NCI-H2171 (cell line): ENCODE data around the gene CTPS2.
"Not testable (repeated sequence)": the region's sequence is repeated elsewhere in the genome, so short reads cannot be mapped to it uniquely, and the experiment has no call there.

Source experiments
- DNase-seq: peaks from one replicate; lab custom pipeline; 2025; lab: John Stamatoyannopoulos, UW

Gene CTPS2

GRCh38 chrX:16604337-16604736 lies 108.1 kb downstream of the CTPS2 start:
- DNase-seq, result no peak

DNA sequence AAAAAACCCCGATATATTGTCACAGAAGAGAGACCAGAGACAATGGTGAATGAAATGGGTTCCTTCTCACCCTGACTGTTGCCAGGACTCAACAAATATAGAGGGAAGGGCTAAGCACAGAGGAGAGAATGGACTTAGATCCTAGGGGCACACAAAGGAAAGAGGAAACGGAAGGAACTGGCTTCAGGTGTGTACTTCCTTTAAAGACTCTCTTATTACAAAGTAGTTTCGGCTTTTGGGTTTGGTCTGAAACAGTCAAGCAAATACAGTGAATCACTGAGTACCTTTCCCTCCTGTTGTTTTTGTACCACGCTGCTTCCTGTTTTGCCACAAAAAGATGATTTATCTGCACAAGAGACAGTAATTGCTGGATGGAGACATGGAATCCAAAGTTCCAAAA lies 108.6 kb downstream of the CTPS2 start:
- no peak for DNase-seq

DNA sequence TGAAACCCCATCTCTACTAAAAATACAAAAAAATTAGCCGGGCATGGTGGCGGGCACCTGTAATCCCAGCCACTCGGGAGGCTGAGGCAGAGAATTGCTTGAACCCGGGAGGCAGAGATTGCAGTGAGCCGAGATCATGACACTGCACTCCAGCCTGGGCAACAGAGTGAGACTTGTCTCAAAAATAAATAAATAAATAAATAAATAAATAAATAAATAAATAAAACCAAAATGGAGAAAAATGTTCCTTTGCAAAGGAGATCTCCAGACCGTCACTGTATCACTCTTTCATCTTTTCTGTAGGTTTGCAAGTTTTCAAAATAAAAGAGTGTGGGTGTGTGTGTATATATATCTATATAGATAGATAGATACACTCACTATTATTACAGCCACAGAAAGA lies 109.2 kb downstream of the CTPS2 start:
- not testable (repeated sequence) for DNase-seq

DNA sequence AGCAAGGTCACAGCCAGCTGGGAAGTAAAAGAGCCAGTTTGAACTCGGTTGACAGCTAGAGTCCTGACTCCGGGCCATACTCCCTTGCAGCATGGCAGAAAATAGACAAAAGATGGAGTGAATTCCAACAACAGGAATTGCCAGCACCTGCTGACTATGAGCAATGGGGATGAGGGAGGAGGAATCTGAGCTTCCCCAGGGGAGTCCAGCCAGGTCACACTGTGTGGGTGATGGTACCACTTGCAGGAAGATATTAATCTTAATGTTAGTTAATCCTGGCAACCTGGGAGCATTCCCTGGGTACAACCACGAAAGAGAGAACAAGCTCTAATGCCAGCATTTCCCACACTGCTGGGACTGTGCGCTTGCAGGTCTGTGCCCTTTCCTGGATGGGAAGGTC lies 110.6 kb downstream of the CTPS2 start:
- no peak for DNase-seq

DNA sequence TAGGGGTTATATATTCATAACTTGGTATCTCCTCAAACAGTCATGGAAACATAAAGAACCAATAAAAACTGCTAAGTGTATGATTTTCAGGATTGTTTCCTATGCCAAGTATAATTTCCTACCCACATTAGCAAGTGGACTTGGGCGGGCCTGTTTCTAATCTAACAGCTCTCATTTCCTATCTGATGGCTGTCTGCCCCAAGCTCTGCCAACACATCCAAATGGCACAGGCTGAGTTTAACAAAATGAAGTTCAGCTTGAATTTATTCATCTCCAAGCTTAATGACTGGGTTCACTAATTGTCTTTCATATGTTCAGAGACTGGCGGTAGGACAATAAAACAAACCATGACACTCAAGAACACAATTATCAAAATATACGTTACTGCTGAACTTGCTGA lies 118.0 kb downstream of the CTPS2 start:
- no peak for DNase-seq

- DNase-seq, result no peak
Measured at GRCh38 chrX:16593801-16594200, 118.7 kb downstream of the CTPS2 start.

DNA sequence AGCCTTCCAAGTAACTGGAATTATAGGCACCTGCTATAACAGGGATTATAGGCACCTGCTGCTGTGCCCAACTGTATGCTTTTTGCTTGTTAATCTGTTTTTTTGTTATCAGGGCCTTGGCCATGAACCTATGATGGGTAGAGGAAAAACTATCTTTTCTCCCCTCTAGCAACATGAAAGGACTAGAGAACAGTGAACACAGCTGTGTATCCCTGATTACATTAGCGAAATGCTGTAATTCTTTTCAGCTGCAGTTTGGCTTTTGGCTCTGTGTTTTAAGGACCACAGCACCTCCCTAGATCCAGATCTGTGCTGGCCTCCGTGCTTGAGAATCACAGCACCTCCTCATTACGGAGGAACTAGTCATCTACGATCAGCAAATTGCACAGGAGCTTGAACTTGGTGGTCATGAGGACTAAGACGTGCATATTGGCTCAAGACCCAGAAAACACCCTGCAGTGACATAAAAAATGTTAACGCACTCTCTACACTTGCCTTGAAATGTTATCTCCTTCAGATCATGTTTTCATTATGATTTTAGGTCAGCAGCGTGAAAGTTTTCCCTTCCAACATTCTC lies 120.2 kb downstream of the CTPS2 start:
- DNase-seq, result no peak

- DNase-seq, result no peak
Measured at GRCh38 chrX:16589826-16590225, 122.6 kb downstream of the CTPS2 start.

- DNase-seq, result no peak
Measured at GRCh38 chrX:16589211-16589610, 123.3 kb downstream of the CTPS2 start.

GRCh38 chrX:16588266-16588665 lies 124.2 kb downstream of the CTPS2 start:
- DNase-seq, result no peak

DNA sequence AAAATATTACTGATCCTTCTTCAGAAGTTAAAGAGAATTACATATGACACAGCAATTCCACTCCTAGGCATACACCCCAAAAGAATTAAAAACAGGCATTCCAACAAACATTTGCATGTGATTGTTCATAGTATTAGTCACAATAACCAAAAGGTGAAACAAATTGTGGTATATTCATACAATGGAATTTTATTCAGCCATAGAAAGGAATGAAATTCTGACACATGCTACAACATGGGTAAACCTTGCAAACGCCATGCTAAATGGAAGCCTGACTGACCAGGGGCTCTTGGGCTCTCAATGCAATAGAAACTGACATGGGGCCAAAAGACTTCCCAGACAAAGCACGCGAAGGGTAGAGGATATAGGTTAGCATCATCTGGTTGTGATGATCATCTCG lies 124.6 kb downstream of the CTPS2 start:
- DNase-seq, result no peak

DNA sequence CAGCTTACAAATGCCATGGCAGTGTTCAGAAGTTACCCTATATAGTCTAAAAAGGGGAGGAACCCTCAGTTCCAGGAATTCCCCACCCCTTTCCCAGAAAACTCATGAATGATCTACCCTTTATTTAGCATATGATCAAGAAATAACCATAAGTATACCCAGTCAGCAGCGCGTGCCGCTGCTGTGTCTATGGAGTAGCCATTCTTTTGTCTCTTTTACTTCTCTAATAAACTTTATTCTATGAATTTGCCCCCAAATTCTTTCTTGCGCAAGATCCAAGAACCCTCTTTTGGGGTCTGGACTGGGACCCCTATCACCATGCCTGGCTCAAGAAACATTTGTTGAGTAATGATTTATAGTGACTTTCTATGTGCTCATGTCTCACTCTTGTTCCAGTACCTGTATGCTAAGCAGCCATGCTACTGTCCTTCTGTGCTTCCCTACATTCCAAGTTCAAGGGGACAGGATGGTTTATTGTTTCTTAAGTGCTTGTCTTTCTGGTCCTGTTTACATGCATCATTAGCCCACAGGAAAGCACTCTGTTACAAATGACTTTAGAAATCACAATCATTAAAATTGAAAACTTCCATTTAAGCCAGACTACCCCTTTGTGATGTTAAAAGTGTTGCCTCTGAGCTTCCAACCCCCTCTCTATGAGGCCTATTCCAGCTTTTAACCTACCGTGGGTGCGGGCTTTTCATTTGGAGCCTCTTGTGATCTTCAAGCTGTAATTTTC lies 125.9 kb downstream of the CTPS2 start:
- DNase-seq, result no peak

DNA sequence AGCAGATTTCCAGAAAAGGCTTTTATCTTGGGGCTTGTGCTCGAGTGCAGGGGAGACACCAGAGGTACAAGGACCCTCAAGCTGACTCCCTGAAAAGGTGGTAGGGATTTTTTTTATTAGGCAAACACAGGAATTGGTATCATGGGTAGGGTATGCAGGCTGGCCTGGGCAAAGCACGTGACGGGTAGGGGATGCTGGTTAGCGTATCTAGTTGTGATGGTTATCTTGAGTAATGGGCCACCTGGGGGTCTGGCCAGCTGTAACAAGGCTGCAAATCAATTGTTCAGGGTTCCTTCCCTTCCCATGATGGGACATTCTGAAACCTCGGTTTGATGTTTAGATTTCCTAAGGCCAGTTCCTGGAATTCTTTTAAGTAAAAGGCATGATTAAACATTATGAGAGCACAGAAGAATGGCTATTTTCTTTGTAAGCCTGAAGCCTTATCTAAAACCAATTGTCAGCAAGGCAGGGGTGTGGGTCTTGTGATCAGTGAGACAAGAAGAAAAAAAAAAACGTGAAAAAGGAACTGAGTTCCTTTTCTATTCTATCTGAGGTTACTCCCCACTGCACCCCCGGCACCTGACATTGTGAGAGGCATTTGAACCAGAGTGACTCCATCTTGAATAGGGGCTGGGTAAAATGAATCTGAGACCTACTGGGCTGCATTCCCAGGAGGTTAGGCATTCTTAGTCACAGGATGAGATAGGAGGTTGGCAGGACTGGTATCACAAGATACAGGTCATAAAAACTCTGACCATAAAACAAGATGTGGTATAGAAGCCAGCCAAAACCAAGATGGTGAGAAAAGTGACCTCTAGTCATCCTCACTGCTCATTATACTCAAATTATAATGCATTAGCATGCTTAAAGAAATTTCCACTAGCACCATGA lies 126.7 kb downstream of the CTPS2 start:
- DNase-seq, result no peak

DNA sequence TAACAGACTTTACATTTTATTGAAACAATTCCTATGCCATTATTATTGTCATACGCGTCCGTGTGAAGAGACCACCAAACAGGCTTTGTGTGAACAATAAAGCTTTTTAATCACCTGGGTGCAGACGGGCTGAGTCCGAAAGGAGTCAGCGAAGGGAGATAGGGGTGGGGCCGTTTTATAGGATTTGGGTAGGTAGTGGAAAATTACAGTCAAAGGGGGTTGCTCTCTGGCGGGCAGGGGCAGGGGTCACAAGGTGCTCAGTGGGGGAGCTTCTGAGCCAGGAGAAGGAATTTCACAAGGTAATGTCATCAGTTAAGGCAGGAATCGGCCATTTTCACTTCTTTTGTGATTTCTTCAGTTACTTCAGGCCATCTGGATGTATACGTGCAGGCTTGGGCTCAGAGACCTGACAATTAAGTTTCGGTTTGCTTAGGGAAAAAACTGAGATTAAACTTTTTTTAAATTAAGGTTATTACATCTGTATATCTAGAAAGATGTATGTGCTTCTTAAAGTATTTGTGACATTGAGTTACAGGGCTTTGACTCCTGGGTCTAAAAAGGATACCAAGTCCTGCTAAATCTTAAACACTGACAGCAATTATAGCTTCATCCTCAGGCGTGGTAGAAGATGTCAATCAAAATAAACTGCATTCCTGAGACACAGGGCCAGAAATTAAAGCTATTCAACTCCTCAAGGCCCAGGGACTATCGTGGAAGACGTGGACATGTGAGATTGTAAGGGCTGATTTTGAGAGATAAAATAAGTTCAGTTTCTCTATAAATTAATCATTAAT lies 132.3 kb downstream of the CTPS2 start:
- DNase-seq, result not testable (repeated sequence)

- DNase-seq, result no peak
Measured at GRCh38 chrX:16579517-16579916, 133.0 kb downstream of the CTPS2 start.

- no peak for DNase-seq
Measured at GRCh38 chrX:16578218-16578617, 134.3 kb downstream of the CTPS2 start.

DNA sequence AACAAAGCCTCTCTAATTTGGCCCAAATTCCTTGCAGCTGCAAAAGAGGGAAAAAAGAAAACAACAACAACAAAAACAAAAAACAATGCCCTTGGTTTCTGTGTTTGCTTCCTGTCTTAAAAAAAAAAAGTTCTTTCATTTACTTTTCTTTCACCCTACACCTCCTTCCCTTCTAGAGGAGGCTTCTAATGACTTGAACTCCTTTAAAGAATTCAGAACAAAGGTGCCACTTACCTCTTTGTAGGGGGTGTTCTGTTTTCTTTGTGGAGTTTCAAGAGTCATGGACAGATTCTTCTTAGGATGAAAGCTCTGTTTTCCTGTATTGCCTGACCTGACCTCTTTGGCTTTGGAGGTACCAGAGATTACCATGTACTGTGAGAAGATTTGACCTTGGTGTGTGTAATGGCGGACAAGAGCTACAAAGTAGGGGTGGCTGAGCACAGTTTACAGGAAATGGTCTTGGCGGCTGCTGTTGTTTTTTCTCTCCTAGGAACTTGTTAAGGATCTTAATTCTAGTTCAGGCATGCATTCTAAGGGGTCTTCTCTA lies 134.9 kb downstream of the CTPS2 start:
- DNase-seq, result no peak

DNA sequence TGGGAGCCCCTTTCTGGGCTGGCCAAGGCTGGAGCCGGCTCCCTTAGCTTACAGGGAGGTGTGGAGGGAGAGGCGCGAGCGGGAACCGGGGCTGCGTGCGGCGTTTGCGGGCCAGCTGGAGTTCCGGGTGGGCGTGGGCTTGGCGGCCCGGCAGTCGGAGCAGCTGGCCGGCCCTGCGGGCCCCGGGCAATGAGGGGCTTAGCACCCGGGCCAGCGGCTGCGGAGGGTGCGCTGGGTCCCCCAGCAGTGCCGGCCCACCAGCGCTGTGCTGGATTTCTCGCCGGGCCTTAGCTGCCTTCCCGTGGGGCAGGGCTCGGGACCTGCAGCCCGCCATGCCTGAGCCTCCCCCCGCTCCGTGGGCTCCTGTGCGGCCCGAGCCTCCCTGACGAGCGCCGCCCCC lies 137.1 kb downstream of the CTPS2 start:
- DNase-seq, result not testable (repeated sequence)

GRCh38 chrX:16573781-16574180 lies 138.7 kb downstream of the CTPS2 start:
- no peak for DNase-seq

DNA sequence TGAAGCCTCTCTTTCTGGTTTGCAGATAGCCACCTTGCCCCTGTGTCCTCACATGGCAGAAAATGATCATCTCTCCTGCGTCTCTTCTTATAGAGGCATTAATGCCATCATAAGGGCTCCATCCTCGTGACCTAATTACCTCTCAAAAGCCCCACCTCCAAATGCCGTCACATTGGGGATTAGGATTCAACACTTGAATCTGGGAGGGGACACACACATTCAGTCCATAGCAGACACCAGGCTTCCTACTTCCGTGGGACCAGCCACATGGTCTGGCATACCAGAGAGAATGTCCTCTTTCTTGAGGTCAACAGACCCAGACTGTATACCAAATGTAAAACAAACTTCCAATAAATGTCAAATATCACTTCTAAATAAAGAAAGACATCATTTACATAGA lies 144.8 kb downstream of the CTPS2 start:
- DNase-seq, result no peak

DNA sequence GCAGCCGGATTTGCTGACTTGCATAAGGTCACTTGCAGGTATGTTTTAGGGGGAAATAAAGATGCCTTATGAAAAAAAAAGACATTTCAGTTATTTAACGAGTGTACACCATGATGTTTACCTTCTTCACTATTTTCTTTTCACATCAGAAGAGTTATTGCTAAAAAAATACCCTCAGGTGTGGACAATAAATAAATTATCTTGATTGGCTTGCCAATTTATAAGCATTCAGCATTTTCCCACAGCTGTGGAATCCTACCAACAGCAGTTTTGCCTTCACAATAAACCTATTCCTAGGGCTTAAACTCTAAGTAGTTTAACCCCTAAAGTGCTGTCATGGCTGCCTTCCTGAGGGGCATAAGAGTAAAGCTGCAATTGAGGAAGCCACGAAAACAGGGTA lies 145.9 kb downstream of the CTPS2 start:
- DNase-seq, result no peak

DNA sequence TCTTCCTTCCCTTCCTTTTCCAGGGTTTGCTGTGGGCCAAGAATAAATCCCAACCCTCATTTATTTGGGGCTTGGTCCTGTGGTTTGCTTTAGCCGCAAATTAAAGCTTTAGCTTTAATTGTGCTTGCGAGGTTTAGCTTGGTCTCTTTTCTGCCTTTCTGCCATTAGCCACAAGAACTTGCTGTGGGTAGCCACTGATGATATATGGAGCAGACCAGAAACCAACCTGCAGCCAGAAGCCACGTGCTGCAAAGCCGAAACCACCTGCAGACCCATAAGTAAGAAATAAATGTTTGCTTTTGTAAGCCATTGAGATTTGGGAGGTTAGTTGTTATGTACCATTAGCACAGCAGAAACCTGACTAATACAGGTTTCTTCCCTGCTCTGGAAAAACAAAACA lies 152.3 kb downstream of the CTPS2 start:
- no peak for DNase-seq
